NT2/D1 (cell line): ENCODE data around the gene ANK3.

Experiments
- SUZ12 ChIP-seq: IDR thresholded peaks from 2 replicates; pipeline ENCODE4 v1.6.1; 2011; ENCODE audit not compliant: insufficient read length, insufficient read depth; ENCODE audit errors: extremely low read depth
- YY1 ChIP-seq: IDR thresholded peaks from 2 replicates; pipeline ENCODE4 v1.6.1; 2011; ENCODE audit not compliant: insufficient read length, insufficient read depth

DNA sequence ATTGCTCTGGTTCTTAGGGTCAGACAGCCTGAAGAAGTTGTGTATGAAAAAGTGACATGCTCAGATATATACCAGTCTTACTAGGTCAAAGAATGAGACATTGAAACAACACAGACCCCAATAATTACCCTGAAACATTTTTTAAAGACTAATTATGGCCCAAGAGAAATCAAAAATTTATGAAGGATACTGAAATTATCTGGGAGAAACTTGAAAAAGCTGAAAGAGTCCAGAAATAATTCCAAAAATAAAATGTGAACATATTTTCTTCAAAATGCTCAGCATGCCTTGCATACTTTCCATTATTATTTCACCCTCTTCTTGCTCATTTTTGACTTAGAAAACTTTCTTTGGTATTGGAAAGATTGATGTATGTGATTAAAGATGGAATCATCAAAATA lies 284.4 kb downstream of the ANK3 start:
- TF ChIP-seq YY1: no peak
- TF ChIP-seq SUZ12: no peak
